ENCODE data around the gene CD164.
A peak's percentile ranks its signal among the peaks of the same experiment; 100 is the strongest.

CD164 gene

GRCh38 chr6:109381747-109382575 is at the start of gene CD164:
CD164 (minus strand) TSS chr6:109382467; CDS start chr6:109382378, 89 bp downstream.
- Histone ChIP-seq H3K27ac (ENCODE audit: low read depth, low read length) (peak within 1 kb of the TSS; percentile 100), H3K36me3 (ENCODE audit: control insufficient read depth, insufficient read depth, low read length) (peaks cover 21% of the 10 kb centered on the region), H3K9ac (ENCODE audit: low read length) (peak within 1 kb of the TSS; percentile 99), H3K27me3 (ENCODE audit: control insufficient read depth, insufficient read depth, low read length) (no peaks in the 10 kb centered on the region), H3K4me3 (ENCODE audit: low read depth, low read length) (peak within 1 kb of the TSS; percentile 99), H3K9me3 (ENCODE audit: control insufficient read depth, insufficient read depth, low read depth, low read length) (no peaks in the 10 kb centered on the region), H3K4me1 (ENCODE audit: control insufficient read depth, insufficient read depth, low read length) (peaks cover 18% of the 10 kb centered on the region)

- H3K36me3 ChIP-seq (ENCODE audit: control insufficient read depth, insufficient read depth, low read length): no peaks in the 10 kb centered on the region
- no peak overlapping the region for H3K4me3 ChIP-seq (ENCODE audit: low read depth, low read length)
- H3K27me3 ChIP-seq (ENCODE audit: control insufficient read depth, insufficient read depth, low read length): no peaks in the 10 kb centered on the region
- H3K4me1 ChIP-seq (ENCODE audit: control insufficient read depth, insufficient read depth, low read length): no peaks in the 10 kb centered on the region
- no peak overlapping the region for H3K9ac ChIP-seq (ENCODE audit: low read length)
- H3K27ac ChIP-seq (ENCODE audit: low read depth, low read length): no peak overlapping the region
- no peaks in the 10 kb centered on the region for H3K9me3 ChIP-seq (ENCODE audit: control insufficient read depth, insufficient read depth, low read depth, low read length)
These were observed 47.2 kb upstream of the CD164 start for GRCh38 chr6:109429496-109429895.

- Histone ChIP-seq H3K4me1 (ENCODE audit: control insufficient read depth, insufficient read depth, low read length) (no peaks in the 10 kb centered on the region), H3K27me3 (ENCODE audit: control insufficient read depth, insufficient read depth, low read length) (no peaks in the 10 kb centered on the region), H3K9ac (ENCODE audit: low read length) (no peak overlapping the region), H3K9me3 (ENCODE audit: control insufficient read depth, insufficient read depth, low read depth, low read length) (no peaks in the 10 kb centered on the region), H3K27ac (ENCODE audit: low read depth, low read length) (no peak overlapping the region), H3K4me3 (ENCODE audit: low read depth, low read length) (no peak overlapping the region), H3K36me3 (ENCODE audit: control insufficient read depth, insufficient read depth, low read length) (no peaks in the 10 kb centered on the region)
These were observed 46.7 kb upstream of the CD164 start for GRCh38 chr6:109428889-109429477.

- H3K27ac ChIP-seq (ENCODE audit: low read depth, low read length): no peak overlapping the region
- no peaks in the 10 kb centered on the region for H3K36me3 ChIP-seq (ENCODE audit: control insufficient read depth, insufficient read depth, low read length)
- no peaks in the 10 kb centered on the region for H3K4me1 ChIP-seq (ENCODE audit: control insufficient read depth, insufficient read depth, low read length)
- H3K9ac ChIP-seq (ENCODE audit: low read length): no peak overlapping the region
- no peaks in the 10 kb centered on the region for H3K9me3 ChIP-seq (ENCODE audit: control insufficient read depth, insufficient read depth, low read depth, low read length)
- H3K27me3 ChIP-seq (ENCODE audit: control insufficient read depth, insufficient read depth, low read length): no peaks in the 10 kb centered on the region
- H3K4me3 ChIP-seq (ENCODE audit: low read depth, low read length): no peak overlapping the region
These were observed 42.7 kb upstream of the CD164 start for GRCh38 chr6:109424946-109425345.

- Histone ChIP-seq H3K27me3 (ENCODE audit: control insufficient read depth, insufficient read depth, low read length) (no peaks in the 10 kb centered on the region), H3K27ac (ENCODE audit: low read depth, low read length) (no peak overlapping the region), H3K36me3 (ENCODE audit: control insufficient read depth, insufficient read depth, low read length) (no peaks in the 10 kb centered on the region), H3K4me1 (ENCODE audit: control insufficient read depth, insufficient read depth, low read length) (no peaks in the 10 kb centered on the region), H3K9ac (ENCODE audit: low read length) (no peak overlapping the region), H3K4me3 (ENCODE audit: low read depth, low read length) (no peak overlapping the region), H3K9me3 (ENCODE audit: control insufficient read depth, insufficient read depth, low read depth, low read length) (no peaks in the 10 kb centered on the region)
These were observed 38.9 kb upstream of the CD164 start for GRCh38 chr6:109421184-109421583.

GRCh38 chr6:109420751-109421150 is 38.5 kb upstream of the CD164 start:
- Histone ChIP-seq H3K9me3 (ENCODE audit: control insufficient read depth, insufficient read depth, low read depth, low read length) (no peaks in the 10 kb centered on the region), H3K4me1 (ENCODE audit: control insufficient read depth, insufficient read depth, low read length) (no peaks in the 10 kb centered on the region), H3K27ac (ENCODE audit: low read depth, low read length) (no peak overlapping the region), H3K27me3 (ENCODE audit: control insufficient read depth, insufficient read depth, low read length) (no peaks in the 10 kb centered on the region), H3K9ac (ENCODE audit: low read length) (no peak overlapping the region), H3K4me3 (ENCODE audit: low read depth, low read length) (no peak overlapping the region), H3K36me3 (ENCODE audit: control insufficient read depth, insufficient read depth, low read length) (no peaks in the 10 kb centered on the region)

GRCh38 chr6:109417646-109418045 is 35.4 kb upstream of the CD164 start:
- H3K4me1 ChIP-seq (ENCODE audit: control insufficient read depth, insufficient read depth, low read length): no peaks in the 10 kb centered on the region
- H3K4me3 ChIP-seq (ENCODE audit: low read depth, low read length): no peak overlapping the region
- no peaks in the 10 kb centered on the region for H3K9me3 ChIP-seq (ENCODE audit: control insufficient read depth, insufficient read depth, low read depth, low read length)
- H3K36me3 ChIP-seq (ENCODE audit: control insufficient read depth, insufficient read depth, low read length): no peaks in the 10 kb centered on the region
- H3K9ac ChIP-seq (ENCODE audit: low read length): no peak overlapping the region
- no peaks in the 10 kb centered on the region for H3K27me3 ChIP-seq (ENCODE audit: control insufficient read depth, insufficient read depth, low read length)
- no peak overlapping the region for H3K27ac ChIP-seq (ENCODE audit: low read depth, low read length)

GRCh38 chr6:109411034-109411433 is 28.8 kb upstream of the CD164 start:
- Histone ChIP-seq H3K27me3 (ENCODE audit: control insufficient read depth, insufficient read depth, low read length) (no peaks in the 10 kb centered on the region), H3K36me3 (ENCODE audit: control insufficient read depth, insufficient read depth, low read length) (no peaks in the 10 kb centered on the region), H3K9ac (ENCODE audit: low read length) (no peak overlapping the region), H3K27ac (ENCODE audit: low read depth, low read length) (no peak overlapping the region), H3K9me3 (ENCODE audit: control insufficient read depth, insufficient read depth, low read depth, low read length) (no peaks in the 10 kb centered on the region), H3K4me1 (ENCODE audit: control insufficient read depth, insufficient read depth, low read length) (no peaks in the 10 kb centered on the region), H3K4me3 (ENCODE audit: low read depth, low read length) (no peak overlapping the region)

- no peak overlapping the region for H3K9ac ChIP-seq (ENCODE audit: low read length)
- no peaks in the 10 kb centered on the region for H3K9me3 ChIP-seq (ENCODE audit: control insufficient read depth, insufficient read depth, low read depth, low read length)
- no peaks in the 10 kb centered on the region for H3K36me3 ChIP-seq (ENCODE audit: control insufficient read depth, insufficient read depth, low read length)
- no peak overlapping the region for H3K27ac ChIP-seq (ENCODE audit: low read depth, low read length)
- no peak overlapping the region for H3K4me3 ChIP-seq (ENCODE audit: low read depth, low read length)
- H3K4me1 ChIP-seq (ENCODE audit: control insufficient read depth, insufficient read depth, low read length): no peaks in the 10 kb centered on the region
- no peaks in the 10 kb centered on the region for H3K27me3 ChIP-seq (ENCODE audit: control insufficient read depth, insufficient read depth, low read length)
These were observed 23.9 kb upstream of the CD164 start for GRCh38 chr6:109406196-109406595.

GRCh38 chr6:109397020-109397419 is 14.8 kb upstream of the CD164 start:
- Histone ChIP-seq H3K27me3 (ENCODE audit: control insufficient read depth, insufficient read depth, low read length) (no peaks in the 10 kb centered on the region), H3K4me3 (ENCODE audit: low read depth, low read length) (no peak overlapping the region), H3K9ac (ENCODE audit: low read length) (no peak overlapping the region)

GRCh38 chr6:109396046-109396718 is 13.9 kb upstream of the CD164 start:
- no peaks in the 10 kb centered on the region for H3K27me3 ChIP-seq (ENCODE audit: control insufficient read depth, insufficient read depth, low read length)

More at GRCh38 chr6:109397020-109397419, 14.8 kb upstream of the CD164 start:
- Histone ChIP-seq H3K27ac (ENCODE audit: low read depth, low read length) (no peak overlapping the region), H3K9me3 (ENCODE audit: control insufficient read depth, insufficient read depth, low read depth, low read length) (no peaks in the 10 kb centered on the region), H3K36me3 (ENCODE audit: control insufficient read depth, insufficient read depth, low read length) (no peaks in the 10 kb centered on the region), H3K4me1 (ENCODE audit: control insufficient read depth, insufficient read depth, low read length) (no peaks in the 10 kb centered on the region)

More at GRCh38 chr6:109396046-109396718, 13.9 kb upstream of the CD164 start:
- Histone ChIP-seq H3K9me3 (ENCODE audit: control insufficient read depth, insufficient read depth, low read depth, low read length) (no peaks in the 10 kb centered on the region), H3K36me3 (ENCODE audit: control insufficient read depth, insufficient read depth, low read length) (no peaks in the 10 kb centered on the region), H3K9ac (ENCODE audit: low read length) (no peak overlapping the region), H3K4me1 (ENCODE audit: control insufficient read depth, insufficient read depth, low read length) (no peaks in the 10 kb centered on the region), H3K4me3 (ENCODE audit: low read depth, low read length) (no peak overlapping the region), H3K27ac (ENCODE audit: low read depth, low read length) (no peak overlapping the region)

Measured in HUES6 (cell line).